ENCODE data around the gene MEIKIN.
"Not testable (repeated sequence)": the region's sequence is repeated elsewhere in the genome, so short reads cannot be mapped to it uniquely, and the experiment has no call there.

The MEIKIN gene

DNA sequence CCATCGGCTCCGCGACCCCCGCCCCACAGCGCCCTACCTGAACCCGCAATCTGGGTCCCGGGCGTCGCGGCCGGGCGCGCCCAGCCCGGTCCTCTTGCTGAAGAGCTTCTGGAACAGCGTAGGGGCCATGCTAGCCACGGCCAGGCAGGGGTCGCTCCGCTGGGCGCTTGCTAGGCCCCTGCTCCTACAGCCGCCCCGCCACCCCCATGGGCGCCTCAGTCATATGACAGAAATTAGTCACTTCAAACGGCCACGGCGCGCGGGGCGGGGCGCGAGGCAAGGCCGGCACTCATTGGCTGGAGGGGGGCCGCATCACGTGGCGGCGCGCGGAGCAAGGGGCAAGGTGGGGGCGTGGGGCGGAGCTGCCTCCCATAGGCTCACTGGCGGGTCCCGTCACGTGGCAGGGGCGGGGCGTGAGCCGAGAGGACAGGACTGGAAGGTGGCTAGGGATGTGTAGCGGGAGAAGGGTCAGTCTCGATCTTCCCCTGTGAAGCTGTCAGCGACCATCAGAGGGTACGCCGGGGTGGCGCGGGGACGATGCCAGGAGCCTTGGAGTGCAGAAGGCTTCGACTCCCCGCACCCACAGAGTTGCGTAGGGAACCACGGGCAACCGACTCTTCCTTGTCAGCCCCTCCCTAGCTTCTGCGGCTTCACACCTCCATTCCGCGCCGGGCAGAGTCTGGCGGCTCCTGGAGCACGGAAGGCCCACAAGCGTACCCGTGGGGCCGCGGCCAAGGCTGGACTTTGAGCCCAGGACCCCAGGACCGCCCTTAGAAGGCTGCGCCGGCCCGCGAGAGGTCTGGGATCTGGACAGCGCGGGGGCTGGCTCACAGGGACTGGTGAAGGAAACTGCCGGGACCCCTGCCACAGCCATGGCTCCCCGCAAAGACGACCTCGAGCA lies 148.4 kb downstream of the MEIKIN start, which contains the start of gene FNIP1:
Gene FNIP1, minus strand, starts transcription at position 225 of the 901 bp plus-strand sequence. Its CDS starts 96 bp downstream, at position 129.
- peak; percentile 99 for DNase-seq

DNA sequence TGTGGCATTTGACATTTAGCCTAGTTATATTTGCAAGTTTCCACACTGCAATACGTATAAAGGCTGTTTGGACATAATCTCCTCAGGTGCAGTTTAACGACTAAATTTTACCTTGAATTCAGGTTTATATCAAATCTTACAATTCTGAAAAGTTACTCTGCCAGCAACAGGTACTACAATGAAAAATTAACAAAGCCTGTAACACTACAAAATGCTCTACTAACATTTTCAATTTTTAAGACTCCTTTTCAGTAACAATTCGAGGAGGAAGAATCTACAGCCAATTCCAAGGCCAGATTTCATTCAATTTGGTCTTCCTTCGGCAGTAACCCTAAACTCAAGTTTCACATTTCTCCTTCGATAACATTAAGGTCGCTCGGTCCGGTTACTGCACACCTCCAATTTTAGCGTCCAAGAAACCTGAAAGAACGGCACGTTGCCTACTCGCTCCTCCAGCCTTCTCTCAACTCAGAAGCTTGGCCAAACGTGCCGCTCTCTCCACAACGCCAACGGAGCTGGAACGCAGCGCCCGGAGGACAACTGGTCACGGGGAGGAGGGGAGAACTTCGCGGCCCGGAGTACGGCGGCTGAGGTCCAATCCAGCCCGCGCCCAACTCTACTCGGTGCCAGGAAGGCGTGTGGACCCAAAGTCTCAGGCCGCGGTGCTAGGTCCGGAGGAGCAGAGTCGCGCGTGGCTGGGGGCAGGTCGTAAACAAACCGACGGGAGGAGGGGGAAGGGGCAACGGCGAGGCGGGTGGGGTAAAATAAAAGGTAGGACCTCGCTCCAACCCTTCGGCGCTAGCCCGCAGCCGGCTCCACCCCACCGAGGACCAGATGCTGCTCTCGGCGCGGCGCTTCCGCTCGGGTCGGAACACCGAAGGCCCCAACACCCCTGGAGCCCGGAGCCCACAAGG lies 149.3 kb downstream of the MEIKIN start:
- peak; percentile 34 for DNase-seq

DNA sequence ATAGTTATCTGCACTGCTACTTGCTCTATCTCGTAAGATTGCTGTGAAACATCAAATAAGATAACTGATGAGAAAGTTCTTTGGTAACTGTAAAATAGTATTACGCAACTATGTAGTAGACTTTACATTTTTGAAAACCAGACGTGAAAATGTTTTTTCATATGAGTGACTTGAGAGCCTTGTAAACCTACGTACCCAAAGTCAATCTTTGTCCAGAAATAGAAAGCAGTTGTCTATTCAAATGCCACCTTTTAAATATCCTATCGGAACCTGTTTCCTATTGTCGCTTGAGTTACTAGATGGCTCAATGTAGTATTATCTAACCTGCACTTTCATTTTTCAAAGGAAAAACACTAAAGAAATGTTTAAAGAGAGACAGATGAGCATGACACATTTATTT lies 150.2 kb downstream of the MEIKIN start:
- DNase-seq = no peak

DNA sequence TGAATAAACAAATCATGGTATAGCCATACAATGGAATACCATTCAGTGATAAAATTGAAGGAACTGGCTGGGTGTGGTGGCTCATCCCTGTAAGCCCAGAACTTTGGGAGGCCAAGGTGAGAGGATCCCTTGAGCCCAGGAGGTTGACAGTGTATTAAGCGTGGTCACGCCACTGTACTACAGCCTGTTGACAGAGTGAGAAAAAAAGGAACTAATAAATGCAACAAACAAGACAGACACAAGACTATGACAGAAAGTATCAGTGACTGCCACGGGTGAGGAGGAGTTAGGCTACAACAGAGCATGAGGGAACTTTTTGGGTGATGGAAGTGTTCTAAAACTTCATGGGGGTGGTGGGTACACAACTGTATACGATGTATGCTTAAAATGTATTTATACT lies 150.9 kb downstream of the MEIKIN start:
- DNase-seq = no peak

DNA sequence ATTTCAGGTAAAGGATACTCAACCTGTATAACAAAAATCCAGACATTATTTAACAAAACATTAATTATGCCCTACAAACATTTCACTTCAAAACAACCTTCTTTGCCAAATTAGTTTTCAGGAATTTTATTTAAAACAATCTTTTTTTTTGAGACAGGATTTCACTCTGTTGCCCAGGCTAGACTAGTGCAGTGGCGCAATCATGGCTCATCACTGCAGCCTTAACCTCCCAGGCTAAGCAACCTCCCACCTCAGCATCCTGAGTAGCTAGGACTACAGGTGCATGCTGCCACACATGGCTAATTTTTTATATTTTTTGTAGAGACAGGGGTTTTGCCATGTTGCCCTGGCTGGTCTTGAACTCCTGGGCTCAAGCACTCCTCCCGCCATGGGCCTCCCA lies 152.6 kb downstream of the MEIKIN start:
- DNase-seq = no peak

DNA sequence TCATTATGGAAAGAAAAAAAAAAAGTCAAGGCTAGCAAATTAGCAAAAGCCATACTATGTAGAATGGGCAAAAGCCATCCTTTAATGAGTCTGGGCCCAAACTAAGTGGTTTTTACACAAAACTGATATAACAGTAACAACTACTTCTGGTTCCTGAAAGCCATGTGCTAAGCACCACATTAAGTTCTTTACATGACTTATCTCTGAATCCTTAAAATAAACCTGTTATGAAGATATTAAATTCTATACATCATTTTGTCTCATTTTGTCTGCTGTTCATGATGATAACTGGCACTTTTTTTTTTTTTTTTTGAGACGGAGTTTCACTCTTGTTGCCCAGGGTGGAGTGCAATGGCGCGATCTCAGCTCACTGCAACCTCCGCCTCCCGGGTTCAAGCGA lies 153.6 kb downstream of the MEIKIN start:
- DNase-seq = no peak

DNA sequence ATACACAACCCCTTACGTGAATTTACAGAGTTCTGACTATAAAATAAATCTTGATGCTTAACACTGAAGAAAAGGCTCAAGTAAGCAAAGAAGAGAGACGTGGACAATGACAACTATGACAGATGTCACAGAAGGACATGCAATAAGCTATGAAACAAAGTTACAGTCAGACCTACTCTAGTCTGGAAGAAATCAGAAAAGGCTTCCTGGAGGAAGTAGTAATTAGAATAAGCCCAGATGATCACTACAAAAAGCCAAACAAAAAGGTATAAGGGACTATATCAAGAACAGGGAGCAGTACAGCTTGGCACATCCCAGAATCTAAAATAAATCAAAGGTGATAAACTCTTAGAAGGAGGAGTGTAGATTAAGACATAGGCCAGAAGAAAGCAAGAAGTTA lies 154.9 kb downstream of the MEIKIN start:
- no peak for DNase-seq

DNA sequence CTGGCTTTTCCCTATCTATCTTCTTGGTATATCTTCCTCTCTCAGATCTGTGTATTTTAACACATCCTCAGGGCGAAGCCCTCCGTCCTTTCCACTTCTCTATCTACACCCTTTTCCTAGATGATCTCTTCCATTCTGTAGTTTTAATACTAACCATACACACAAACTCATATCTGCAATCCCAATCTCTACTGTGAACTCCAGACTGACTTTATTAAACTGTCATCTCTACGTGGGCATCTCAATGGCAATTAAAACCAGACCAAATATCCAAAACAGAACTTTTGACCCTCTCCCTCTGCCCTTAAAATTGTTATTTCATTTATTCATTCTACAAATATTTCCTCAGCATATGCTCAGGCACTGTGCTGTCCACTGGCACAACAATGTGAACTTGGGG lies 155.7 kb downstream of the MEIKIN start:
- DNase-seq = no peak

DNA sequence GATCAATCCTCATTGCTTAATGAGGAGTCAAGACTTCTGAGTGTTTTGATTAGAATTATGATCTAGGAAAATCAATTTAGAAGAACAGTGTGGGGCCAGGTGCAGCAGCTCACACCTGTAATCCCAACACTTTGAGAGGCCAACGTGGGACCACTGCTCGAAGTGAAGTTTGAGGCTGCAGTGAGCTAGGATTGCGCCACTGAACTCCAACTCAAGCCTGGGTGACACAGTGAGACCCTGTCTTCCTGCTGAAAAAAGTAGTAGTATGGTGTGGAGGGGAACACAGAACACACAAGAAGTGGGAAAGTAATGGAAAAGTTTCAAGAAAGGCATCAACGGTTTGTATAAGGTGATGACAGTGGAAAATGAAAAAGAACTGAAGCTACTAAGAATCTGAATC lies 157.7 kb downstream of the MEIKIN start:
- no peak for DNase-seq

DNA sequence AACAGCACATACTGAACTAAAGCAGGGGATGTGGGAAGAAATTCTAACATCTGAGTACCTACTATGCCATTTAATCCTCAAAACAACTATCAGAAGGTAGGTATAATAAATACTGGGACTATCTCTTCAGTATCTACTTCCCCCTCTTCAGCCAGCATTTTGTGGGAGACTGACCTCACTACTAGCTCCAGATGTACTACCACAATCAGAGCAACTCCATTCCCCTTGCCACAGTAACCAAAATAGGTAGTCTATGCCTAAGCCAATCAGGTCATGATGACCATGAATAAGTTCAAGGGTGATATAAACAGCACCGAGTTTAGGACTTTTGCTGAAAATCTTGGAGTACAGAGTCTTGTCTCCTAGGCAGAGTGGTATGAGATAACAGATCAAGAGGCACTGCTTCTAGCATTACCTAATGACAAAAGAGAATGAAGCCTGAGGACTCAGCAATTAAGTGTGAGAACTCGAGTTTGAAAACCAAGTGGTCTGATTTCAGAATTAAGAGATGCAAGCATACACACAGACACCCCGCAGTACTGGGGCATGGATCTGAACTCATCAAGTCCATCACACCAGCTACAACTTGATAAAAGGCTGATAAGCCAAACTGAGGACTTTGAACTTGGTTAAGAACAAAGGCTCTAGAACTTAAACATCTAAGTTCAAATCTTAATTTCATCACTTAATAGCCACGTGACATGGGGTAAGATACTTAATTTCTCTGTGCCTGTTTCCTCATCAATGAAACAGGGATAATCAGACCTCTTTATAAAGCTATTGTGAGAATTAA lies 158.4 kb downstream of the MEIKIN start:
- no peak for DNase-seq

DNA sequence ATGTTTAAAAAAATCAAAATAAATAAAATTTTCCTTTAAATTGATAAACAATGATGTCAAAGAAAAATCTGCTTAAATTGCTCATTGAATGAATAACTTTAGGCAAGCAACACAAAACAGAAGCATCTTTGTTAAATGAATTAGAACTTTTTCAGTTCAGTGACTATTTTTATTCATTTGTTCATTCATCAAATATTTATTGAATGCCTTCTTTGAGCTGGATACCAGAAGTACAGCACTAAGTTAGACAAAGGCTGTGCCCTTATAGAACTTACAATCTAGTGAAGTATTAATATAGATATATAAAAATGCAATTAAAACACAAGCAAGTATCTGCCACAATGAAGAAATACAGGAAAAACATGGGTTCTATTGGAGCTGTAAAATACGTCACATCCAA lies 159.4 kb downstream of the MEIKIN start:
- DNase-seq = no peak

DNA sequence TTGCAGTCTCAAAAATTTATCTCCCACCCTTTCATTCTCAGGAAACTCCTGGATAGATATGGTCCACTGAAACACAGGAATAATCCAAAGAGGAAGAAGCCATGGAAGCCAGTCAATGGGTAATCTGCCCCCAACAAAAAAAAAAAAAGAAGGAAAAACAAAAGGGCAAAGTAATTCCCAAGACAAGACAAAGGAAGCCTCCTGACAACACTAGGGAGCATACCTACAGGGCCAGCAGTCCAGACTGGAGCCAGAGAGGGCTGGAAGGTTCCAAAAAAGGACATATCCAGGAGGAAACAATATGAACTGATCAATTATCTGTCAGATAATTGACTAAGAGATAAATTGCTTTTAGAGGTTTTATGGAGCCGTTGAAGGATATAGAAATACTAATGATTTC lies 161.6 kb downstream of the MEIKIN start:
- DNase-seq = no peak

DNA sequence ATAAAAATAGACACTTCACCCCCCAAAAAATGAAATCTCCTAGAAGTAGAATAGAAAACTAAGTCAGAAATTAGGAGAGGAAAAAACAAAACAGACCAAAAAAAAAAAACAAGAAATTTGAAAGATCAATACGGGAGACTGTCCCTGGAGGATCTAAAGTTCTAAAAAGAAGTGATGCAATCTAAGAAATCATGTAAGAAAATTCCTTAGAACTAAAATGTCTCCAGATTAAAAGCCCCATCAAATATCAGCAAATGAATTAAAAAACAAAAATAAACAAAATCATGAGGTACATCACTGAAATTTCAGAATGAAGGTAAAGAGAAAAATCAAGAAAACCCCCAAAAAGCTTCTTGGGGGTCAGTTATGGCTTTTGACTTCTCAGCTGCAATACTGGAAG lies 162.1 kb downstream of the MEIKIN start:
- DNase-seq = no peak

DNA sequence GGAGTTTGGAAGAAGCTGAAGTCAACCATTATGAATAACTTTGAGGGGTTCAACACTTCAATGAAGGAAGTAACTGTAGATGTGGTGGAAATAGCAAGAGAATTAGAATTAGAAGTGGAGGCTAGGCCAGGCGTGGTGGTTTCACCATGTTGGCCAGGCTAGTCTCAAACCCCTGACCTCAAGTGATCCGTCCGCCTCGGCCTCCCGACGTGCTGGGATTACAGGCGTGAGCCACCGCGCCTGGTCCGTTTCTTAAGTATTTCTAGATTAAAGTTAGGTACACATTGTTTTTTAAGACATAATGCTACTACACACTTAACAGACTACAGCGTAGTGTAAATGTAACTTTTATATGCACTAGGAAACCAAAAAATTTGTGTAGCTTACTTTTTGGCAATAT lies 162.7 kb downstream of the MEIKIN start:
- DNase-seq = no peak

DNA sequence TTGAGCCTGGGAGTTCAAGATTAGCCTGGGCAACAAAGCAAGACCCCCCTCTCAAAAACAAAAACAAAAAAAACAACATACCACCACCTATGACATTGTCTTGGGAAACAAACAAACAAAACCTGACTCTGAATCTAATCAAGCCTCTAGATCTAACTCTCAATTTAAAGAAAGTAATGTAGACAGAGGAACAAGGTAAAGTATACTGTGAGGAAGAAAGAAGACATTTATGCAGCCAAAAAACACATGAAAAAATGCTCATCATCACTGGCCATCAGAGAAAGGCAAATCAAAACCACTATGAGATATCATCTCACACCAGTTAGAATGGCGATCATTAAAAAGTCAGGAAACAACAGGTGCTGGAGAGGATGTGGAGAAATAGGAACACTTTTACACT lies 167.3 kb downstream of the MEIKIN start:
- not testable (repeated sequence) for DNase-seq

DNA sequence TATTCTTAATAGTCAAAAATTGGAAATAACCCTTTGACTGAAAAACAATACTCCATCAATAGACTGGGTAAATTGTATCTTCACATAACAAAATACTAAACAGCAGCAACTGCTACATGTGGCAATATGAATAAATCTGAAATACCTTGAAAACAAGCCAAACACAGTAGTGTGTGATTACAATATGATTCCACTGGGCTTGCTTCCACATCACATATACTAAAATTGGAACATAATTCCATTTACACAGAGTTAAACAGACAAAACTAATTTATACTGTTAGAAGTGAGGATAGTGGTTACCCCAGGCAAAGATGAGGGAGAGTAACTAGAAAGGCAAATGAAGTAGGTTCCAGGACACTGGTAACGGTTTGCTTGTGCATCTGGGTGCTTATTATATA lies 169.0 kb downstream of the MEIKIN start:
- no peak for DNase-seq

DNA sequence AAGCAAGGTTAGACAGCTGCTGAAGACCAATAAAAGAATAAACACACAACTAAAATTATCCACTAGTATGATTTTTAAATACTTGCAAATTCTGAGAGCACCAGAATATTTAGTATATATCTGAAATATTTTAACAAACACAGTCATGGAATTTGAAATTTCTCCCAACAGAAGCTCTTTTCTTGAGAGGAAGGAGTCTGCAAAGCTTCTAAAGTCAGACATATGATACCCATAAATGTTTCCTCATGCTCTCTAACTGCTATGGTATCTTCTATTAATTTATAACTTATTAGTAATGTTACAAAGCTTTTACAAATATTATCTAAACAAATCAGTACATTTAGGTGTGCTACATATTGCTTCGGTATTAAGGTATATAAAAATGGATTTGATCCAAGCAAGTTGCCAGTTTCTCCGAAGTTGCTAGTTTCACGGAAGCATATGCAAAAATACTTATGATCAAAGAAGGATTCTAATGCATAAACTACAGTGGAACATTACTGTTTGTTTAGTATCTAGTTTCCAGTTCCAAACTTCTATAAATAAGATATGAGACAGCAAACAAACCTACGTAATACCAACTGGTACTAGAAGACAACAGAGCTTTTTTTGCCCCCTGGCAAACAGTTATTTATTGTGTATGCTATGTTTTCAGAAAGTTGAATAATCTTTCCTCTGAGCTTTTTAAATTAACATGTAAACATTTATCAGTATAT lies 170.7 kb downstream of the MEIKIN start:
- DNase-seq = no peak

DNA sequence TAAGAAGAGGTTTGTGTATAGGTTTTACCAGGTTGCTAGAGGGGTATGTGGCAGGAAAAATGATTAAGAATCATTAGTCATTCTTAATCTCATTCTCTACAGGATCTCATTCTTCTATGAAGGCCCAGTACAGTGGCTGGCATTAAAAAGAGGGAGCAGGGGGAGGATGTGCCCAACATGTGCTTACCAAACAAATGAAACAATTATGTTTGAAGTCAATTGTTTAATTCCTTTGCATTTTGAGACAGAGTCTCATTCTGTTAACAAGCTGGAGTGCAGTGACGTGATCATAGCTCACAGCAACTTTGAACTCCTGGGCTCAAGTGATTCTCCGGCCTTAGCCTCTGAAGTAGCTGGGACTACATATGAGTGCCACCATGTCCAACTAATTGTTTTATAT lies 171.7 kb downstream of the MEIKIN start:
- no peak for DNase-seq

DNA sequence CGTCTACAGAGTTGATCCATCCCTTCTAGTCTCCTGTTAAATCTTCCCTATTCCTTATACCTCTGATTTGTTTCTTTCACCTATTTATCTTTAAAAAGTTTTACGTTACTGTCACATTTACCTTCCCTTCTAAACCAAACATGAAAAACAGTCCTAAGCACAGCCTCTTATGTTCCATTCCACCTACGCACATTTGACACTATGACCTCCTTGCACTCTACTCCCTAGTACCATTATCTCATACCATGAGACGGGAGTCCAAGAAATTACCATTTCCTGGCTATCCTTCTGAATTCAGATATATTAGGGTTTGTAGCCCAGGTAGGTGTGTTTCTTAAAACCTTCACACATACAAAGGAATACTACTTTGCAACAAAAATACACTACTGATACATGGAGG lies 173.8 kb downstream of the MEIKIN start:
- no peak for DNase-seq

DNA sequence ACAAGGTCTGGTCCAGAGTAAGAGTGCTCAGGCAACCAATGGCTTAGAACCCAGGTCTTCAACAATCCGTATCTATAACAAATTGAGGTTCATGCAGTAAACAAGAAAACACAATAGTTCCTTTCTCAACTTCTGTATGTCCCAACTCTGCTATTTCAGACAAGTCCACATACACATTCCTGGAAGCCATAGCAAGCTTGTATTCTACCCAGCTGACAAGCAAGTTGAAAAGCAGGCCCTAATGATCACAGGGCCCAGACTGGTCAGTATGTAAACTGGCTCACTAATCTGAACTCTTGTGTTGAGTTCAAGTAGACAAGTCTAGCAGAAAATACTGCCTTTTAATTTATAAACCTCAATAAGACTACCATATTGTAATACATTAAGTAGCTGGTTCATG lies 175.5 kb downstream of the MEIKIN start:
- DNase-seq = no peak

DNA sequence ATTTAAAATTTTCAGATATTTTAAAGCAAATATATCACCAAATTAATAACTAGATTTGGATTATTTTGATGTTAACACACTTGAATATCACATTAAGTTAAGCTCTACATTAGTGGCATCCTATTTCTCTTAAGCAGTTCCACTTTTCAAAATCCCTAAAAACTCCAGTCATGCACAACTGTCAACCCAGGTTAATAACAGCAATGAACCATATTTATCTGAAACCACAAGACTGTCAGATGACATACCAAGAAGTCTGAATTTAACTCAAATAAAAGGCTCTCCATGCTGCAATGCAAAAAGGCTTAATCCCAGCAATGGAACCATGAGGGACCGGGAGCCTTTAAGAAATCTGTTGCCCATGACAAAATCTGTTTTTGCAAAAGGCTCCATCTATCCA lies 176.1 kb downstream of the MEIKIN start:
- DNase-seq = no peak

DNA sequence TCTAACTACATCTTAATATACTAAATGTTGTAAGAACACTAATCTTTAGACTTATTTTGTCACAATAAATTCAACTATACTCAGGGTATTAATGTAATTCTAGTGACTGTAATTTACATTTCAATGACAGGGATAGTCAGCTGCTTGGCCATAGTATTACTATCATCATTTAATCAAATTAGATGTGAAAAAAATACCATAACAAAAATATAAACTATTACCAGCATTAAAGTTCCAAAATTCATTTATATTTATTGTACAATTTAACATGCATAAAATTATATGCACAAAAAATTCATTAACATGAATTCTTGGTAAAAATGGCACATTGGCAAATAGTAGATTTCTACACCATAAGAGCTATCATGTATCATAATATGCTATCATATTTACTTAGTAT lies 177.6 kb downstream of the MEIKIN start:
- no peak for DNase-seq
